ENCODE data around the gene PIBF1.
"Not testable (repeated sequence)": the region's sequence is repeated elsewhere in the genome, so short reads cannot be mapped to it uniquely, and the experiment has no call there.

PIBF1 gene

DNA sequence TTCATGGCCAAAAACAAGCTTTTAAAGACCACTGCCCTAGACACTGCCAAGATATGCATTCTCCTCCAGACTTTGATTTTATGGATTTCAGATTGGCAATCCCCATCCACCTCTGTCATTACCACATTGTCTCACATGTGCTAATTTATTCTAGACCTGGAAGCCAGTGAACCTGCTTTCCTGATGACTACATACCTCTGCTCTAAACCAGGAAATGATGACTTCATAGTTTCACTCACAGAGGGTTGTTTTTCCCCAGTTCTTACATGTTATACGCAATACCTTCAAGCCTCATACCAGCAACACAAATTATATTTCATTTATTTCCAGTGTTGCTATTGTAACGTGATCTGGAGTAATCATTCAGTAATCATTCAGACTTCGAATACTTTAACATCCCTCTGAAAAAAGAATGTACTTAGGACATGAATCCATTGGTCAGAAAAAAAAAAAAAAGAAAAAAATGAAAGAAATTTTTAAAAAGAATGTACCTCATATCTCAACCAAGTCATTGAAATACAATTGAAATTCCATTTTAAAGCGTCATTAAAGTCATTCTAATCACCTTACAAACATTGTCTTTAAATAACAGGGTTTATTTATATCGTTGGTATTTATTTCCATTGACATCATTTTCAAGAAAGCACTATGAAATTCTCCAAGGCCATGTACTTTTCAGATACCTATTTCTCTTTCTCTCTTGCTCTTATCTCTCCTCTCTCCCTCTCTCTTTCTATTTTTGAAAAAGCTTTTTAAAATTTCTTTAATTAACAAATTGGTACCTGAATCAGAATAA is 243.5 kb downstream of the PIBF1 start:
- DNase-seq, result no peak

DNA sequence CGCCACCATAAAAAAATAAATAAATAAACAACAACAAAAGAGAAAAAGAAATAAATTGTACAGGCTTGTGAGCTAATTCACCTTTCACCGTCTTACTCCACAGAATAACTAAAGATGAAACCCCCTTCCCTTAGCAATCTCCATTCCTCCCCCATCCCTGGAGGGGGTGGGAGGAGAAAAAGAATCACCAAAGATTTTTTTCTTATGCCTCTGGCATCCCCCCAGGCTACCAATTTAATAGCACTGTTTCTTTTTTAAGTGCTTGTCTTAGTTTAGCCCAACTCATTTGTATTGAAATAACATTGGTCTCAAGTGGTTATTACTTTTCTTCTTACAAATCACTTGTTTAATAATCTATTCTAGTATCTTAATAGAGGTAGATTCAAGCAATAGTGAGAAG is 253.0 kb downstream of the PIBF1 start:
- no peak for DNase-seq

DNA sequence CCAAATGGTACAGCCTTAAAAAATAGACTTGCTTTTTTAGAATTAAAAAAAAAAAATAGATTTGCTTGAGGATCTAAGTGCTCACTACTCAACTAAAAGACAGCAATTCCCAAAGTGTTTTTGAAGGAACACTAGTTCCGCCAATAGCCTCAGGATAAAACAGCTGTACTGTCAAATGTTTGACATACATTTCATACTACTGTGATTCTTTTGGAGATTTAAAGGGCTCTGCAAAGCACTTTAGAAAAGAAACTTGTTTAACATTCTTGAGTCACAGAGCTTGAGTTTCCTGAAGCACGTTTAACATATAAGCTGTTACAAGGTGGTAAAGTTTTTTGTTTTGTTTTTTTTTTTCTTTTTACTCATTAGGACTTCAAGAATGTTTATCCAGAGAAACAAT is 253.7 kb downstream of the PIBF1 start:
- DNase-seq, result no peak

DNA sequence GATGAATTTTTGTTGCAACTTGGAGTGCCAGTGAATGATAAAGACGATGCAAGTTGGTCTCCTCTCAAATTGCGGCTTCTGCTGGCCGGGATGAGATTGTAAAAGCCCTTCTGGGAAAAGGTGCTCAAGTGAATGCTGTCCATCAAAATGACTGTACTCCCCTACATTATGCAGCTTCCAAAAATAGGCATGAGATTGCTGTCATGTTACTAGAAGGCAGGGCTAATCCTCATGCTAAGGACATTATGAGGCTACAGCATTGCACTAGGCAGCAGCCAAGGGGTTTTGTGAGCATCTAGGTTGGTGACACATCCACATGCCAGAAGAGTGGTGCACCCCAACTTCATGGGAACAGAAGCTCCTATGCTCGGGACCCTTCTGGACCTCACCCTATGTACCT is 254.6 kb downstream of the PIBF1 start:
- DNase-seq, result no peak

DNA sequence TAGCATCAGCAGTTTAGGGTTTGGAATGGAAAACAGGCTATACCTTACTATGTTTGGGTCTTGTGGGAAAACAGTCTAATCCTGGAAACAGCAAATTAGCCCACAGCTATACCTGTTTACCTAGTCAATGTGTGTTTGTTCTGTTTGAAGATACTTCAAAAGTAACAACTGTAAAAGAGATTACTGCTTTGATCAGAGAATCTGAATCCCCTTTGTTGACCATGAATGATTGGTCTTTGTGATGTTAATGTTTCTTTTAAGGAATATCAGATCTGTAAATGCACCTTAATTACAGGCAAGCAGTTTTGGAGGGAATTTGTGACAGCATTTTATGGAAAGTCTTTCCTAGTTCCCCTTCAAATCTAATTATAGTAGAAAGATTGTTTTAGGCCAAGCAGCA is 256.1 kb downstream of the PIBF1 start:
- DNase-seq, result no peak

DNA sequence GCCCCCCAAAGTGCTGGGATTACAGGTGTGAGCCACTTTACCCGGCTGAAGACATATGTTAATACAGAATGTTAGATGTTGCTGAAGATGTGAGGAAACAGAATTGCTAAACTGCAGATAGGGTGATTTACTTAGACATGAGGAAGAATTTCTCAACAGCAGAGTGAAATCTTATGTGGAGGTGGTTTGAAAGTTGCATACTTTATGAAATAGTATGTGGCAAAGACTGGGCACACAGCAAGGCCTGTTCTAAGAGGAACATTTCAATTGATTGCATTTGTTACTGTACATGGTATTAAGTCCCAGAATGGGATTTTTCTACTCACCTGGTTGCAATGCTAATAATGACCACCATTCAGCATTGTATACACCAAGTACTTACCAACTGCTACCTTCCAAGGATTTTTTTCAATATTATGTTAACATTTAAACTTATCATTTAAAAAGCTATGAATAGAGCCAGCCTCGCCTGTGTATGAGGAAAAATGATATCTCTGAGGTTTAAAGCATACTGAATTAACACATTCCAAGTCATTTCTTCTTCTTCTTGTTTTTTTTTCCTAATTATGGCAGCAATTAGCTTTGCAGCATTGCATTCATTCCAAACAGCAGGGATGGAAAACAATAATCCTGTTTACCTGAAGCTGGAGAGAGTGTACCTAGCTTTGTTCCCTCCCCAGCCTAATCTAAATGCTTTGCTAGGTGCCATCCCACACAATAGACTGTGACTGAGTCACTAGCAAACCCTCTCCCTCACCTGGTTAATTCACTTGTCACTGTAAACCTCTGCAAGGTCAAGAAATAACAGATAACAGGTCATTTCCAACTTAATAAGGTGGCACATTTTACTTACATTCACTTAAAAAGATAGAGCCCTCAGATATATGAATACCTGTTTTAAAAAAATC is 257.5 kb downstream of the PIBF1 start:
- no peak for DNase-seq

DNA sequence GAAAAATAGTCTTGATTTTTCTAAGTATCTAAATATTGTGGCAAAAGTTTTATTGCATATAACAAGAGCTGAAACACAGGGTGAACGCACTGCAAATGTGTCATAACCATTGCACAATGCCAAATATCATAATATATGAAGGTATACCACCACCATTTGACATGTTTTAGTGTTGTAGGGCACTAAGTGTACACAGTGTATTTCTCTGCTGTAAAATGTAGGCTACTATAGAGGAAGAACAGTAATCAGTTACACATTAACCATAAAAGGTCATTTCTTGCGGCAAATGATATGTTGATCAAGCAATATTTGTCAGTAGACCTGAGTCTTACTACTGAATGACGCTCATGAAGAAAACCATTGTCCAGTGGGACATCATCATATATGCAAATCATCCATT is 258.6 kb downstream of the PIBF1 start:
- no peak for DNase-seq

DNA sequence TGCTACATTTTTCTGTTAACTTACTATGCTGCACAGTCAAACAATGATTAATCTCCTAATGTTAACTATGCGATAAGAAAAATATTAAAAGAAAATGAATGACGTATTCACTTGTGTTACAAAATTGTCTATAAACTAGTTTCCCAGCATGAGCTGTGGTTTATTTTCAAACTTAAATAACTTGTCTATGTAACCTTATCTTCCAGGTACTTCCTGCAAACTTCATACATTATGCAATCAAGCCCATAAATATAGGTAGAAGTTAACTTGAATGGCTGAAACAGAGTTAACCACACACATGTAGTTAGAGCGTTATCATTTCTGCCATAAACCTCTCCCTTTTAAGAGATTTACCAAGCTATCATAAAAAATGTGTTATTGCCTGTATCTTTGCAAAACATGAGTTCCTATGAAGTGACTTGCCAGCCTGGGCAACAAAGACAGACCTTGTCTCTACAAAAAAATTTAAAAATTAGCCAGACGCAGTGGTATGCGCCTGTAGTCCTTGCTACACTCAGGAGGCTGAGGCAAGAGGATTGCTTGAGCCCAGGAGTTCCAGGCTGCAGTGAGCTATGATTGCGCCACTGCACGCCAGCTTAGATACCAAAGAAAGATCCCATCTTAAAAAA is 259.1 kb downstream of the PIBF1 start:
- no peak for DNase-seq

DNA sequence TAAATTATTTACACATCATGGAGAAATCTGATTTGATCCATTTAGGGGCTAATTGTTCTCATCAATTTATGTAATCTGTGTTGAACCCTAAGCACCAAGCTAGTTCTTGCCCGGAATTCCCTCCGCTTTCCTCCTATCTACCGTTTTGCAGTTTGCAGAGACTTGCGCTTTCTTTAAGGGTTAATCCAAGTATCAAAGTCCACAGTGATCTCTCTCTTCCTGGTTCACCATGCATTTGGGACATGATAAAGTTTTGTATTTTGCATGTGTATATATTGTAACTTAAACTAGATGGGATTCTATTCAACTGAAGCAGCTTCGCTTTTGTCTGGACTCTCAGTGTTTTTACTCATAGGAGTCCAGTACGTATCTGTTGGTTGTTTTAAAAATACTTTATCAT is 263.1 kb downstream of the PIBF1 start:
- no peak for DNase-seq

DNA sequence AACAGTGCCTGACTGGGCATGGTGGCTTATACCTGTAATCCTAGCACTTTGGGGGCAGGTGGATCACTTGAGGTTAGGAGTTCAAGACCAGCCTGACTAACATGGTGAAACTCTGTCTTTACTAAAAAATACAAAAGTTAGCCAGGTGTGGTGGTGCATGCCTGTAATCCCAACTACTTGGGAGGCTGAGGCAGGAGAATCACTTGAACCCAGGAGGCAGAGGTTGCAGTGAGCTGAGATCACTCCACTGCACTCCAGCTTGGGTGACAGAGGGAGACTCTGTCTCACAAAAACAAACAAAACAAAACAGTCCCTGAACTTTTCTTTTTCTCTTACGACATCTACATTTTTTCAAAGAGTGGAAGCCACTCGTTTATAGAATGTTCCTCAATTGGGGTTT is 266.7 kb downstream of the PIBF1 start:
- not testable (repeated sequence) for DNase-seq

DNA sequence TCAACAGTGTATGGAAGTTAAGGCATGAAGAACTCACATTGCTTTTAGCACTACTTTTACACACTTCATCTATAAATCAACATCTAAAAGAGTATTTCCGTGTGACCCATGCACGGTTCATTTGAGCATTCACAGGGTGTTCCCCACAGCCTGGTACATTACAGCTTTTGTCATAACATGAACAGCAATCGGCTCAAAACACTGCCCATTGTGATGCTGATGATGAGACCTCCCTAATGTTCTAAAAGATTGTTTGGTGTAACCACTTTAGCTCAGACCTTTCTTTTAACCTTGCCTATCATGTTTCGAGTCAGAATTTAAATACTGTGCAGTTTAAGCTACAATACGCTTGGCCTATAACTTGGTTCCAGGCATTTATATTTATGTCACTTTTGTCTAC is 272.8 kb downstream of the PIBF1 start:
- DNase-seq, result no peak

DNA sequence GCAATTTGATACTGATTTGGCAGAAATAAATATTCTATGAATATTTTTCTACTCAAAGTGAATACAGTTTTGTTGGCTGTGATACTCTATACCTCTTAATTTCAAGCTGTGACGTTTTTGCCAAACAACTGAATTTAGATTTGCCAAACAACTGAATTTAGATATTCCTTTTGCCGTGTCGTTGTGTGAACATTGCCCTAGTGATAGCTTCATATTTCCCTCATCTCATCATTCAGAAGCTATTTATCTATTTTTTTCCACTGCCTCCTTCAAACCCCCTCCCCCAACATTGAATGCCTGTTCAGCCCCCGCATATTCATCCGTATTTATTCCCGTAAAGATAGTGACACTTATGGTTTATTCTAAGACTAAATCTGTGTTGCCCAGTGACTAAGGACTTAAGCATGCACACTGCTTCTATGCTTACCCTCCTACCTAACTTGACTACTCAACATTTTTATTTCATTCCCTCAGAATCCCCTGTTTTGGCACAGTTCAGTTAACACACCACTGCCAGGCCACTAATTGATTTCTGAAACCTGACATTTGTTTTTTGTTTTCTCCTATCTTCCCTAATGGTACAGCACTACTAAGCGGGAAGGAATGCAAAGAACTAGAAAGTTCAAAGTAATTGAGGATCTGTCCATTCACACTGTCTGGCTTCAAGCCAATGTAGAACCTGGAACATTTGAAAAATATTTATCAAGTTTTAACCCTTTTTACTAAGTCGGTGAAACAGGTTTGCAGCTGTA is 274.1 kb downstream of the PIBF1 start:
- no peak for DNase-seq

DNA sequence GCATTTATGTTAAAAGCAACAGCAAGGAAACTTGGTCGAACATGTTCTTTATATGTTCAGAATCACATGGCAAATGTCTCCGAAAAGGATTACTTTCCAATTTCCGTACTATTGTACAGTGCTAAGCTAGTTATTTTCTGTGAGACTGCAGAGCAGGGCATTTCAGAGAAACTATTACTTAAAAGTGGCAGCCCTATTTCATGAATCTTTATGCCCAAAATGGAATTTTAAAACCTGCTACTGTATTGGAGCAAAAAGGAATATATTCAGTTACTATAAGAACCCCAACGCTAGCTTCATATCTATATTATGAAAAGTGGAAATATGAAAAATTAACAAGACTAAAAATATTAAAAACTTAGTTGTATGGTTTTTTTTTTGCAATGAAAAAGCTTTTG is 274.6 kb downstream of the PIBF1 start:
- DNase-seq, result no peak

DNA sequence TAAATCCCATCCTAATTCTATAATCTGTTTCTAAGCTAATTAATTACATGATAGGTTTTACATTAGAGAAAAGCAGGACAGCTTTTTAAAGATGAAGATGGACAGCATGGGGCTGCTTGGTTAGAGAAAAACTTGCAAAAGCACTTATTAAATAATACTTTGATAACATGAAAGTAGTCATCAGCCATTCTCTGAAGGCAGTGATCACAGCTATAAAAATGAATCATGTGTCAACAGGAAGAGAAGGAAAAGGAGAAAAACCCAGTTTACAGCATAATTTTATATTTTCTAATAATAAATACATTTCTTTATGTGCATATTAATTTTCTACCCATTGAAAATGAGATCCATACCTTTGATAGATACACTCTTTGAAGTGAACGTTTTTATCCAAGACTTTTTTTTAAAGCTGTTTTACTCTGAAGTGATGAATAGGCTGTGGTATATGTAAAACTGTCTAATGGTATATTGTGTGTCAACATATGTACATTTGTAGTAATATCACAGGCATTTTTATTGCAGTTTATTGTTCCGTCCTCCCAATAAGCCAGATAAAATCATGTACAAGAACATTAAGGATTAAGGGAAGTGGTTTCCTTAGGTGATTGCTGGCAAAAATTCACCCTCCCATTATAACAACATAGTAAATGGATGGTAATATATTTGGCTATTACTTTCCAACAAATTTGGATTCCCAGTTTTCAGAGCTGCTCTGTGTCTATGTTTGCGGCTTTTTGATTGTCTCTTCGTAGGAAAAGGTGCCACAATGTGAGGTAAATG is 275.5 kb downstream of the PIBF1 start:
- no peak for DNase-seq

DNA sequence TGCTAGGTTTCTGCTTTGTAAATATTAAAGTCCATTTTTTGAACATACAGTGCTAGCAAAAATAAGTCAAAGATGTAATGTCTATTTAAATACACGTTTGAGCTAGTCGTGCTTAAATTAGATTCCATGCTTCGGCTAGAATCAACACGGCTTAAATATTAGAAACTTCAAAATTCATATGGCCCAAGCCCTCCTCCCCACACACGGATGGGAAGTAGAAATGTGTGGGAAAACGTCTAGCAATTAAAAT is 276.1 kb downstream of the PIBF1 start:
- no peak for DNase-seq

DNA sequence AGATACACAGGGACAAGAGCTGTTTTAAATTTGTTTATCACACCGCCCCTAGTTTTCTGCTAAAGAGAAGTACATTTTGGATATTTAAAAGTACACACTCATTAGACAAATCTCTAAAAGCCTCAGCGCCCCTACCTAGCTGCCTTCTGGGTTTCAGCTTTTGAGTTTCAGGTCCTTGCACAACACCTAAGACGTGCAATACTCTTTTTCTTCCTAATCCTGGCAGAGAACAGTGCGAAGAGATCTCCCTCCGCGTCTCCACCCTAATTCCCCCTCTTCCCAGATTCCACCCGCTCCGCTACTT is 276.5 kb downstream of the PIBF1 start:
- no peak for DNase-seq

DNA sequence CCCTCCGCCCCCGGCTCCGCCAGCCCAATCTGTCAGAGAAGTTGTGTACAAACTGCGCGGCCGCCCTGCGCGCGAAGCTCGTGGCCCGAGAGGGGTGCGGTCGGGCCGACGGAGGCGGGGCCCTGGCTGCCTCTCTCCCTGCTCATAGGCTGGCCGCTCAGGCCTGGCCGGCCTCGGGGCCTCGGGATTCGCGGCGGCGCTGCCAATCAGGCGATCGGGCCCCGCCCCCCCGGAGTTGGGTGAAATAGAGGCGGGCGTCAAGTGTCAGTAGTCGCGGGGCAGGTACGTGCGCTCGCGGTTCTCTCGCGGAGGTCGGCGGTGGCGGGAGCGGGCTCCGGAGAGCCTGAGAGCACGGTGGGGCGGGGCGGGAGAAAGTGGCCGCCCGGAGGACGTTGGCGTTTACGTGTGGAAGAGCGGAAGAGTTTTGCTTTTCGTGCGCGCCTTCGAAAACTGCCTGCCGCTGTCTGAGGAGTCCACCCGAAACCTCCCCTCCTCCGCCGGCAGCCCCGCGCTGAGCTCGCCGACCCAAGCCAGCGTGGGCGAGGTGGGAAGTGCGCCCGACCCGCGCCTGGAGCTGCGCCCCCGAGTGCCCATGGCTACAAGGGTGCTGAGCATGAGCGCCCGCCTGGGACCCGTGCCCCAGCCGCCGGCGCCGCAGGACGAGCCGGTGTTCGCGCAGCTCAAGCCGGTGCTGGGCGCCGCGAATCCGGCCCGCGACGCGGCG is 277.0 kb downstream of the PIBF1 start, which contains the start of gene KLF5:
KLF5 (plus strand) TSS at position 270 of the 724 bp plus-strand sequence; CDS start at position 593, 323 bp downstream.
- peak; percentile 80 for DNase-seq

DNA sequence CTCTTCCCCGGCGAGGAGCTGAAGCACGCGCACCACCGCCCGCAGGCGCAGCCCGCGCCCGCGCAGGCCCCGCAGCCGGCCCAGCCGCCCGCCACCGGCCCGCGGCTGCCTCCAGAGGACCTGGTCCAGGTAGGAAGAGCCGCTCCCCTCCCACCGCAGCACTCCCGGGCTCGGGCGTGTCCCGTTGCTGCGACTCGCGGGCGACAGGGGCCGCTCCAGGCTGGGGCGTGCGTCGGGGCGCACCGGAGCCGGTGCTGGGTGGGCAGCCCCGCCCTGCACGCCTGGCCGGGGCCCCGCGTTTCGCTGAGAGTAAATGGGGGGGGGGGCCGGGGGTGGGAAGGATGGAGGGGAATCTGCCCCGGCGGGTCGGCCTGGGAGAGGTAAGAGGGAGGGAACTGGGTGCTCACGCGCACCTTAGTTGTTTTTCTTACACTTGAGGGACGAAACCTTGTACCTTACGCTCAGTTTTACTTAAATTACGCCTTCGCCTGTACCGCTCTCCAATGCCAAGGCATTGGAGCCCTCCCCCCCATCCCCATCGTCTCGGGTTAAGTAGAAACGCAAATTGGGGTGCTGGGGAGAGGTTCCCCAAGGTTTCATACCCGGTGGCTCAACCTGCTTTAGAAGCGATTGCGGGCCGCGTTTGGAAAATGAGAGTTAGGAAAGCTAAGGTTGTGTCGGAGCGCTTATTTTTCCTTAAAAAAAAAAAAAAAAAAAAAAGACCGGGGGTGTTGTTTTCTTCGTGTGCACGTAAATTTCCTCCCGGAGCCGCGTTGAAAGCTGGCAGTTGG is 277.7 kb downstream of the PIBF1 start:
- no peak for DNase-seq

DNA sequence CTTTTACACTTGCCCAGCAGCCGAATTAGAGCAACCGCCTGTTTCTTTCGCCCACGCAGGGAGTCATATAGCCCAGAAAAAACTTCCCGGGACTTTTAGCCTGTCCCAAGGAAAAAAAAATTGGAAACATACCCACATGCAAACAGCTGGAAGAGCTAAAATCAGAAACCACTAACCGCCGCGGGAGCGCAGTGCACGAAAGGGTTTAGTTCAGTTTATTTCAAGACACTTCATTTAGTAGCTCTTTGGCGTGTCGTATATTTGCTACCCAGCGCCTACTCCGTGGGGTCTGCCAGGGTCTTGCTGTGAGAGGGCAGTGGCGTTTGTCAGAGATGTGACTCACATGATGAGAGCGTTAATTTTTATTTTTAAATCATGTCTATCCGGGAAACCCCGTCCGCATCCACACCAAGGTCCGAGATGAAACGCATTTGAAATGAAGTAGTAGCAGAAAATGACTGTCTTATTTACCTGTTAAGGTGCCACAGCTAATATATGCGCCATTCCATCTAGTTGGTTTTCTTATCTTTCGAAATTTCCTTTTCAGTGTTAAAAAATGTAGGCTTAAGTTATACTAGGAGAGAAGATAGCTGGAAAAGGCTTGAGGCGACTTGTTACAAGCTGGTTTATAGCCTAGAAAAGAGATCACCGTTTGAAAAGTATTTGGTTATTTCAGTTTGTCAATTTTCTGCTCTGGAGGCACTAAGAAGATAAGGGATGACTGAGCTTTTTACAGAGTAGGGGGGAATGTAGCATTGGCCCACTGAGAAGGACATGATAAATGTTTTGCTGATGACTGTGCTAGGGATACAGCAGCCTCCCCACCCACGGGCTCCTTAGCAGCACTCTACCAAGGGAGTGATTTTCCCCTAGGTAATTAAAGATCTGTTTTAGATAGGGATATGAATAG is 278.6 kb downstream of the PIBF1 start:
- DNase-seq, result no peak

DNA sequence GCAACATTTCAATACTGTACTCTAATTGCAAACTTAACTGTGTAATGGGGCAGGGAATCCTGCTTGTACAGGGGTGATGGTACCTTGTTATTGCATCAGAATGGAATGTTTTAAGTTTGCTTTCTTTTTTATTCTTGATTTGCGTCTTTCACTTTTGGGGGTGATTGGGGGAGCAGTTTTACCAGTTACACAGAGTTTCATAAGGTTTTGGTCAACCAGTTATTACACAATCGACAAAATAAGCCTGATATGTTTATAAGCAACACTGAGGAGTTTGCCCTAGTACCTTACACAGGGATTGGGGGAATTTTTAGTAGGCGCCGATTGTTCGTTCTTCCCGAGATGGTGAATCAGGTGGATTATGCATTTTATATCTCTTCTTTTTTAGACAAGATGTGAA is 279.5 kb downstream of the PIBF1 start:
- no peak for DNase-seq

All from SHP77 treated with DMSO at 0.1 percent for 48 hours (cell line).